A673 (cell line): ENCODE data around the gene BAIAP2. TPM values are rescaled to one million over a fixed set of nuclear protein-coding genes. Genes with fewer than 3 reads are reported as not detected.

Experiments
- BruUV-seq: library from RNA; stranded (reverse); fragments of 400-500 nt; replicated peaks from 2 replicates; lab custom pipeline; 2021; lab: Mats Ljungman, UMichigan
- CTCF ChIA-PET: fragments of 300-600 bp; sonication (Branson Sonifier 250); formaldehyde crosslinking; loops from one replicate; lab custom pipeline; 2022; ENCODE audit warnings: antibody characterized with exemption; lab: Charles Lee
- POLR2A ChIA-PET: fragments of 300-600 bp; sonication (Branson Sonifier 250); formaldehyde crosslinking; loops from one replicate; lab custom pipeline; 2022; ENCODE audit warnings: antibody characterized with exemption; ENCODE audit not compliant: low non-redundant PET; lab: Charles Lee
- DNase-seq: peaks from one replicate; pipeline ENCODE4 v3.0.0-alpha.2; 2015; ENCODE audit warnings: low spot score
- H3K27ac ChIP-seq: fragments of 200-600 bp; sonication (generic); 2 replicates; pipeline ENCODE4 v1.5.1; 2016; ENCODE audit warnings: mixed run types, low read depth, mild to moderate bottlenecking, mixed read lengths, antibody characterized with exemption, low read length; ENCODE audit not compliant: poor library complexity, severe bottlenecking
- H3K27me3 ChIP-seq: fragments of 200-600 bp; sonication (generic); replicated peaks from 2 replicates; pipeline ENCODE4 v1.6.1; 2017; ENCODE audit warnings: mixed run types, low read depth, mild to moderate bottlenecking, mixed read lengths, antibody characterized with exemption, low read length; ENCODE audit not compliant: insufficient read depth, poor library complexity
- H3K36me3 ChIP-seq: fragments of 200-600 bp; sonication (generic); 2 replicates; pipeline ENCODE4 v1.6.1; 2016; ENCODE audit warnings: mixed run types, mild to moderate bottlenecking, mixed read lengths, antibody characterized with exemption, low read length; ENCODE audit not compliant: insufficient read depth, poor library complexity, severe bottlenecking
- H3K4me1 ChIP-seq: fragments of 200-600 bp; sonication (generic); 2 replicates; pipeline ENCODE4 v1.6.1; 2017; ENCODE audit warnings: mixed run types, mild to moderate bottlenecking, mixed read lengths, antibody characterized with exemption, low read length; ENCODE audit not compliant: insufficient read depth, poor library complexity, severe bottlenecking
- H3K4me3 ChIP-seq: fragments of 200-600 bp; sonication (generic); 2 replicates; pipeline ENCODE4 v1.5.1; 2016; ENCODE audit warnings: low read depth, mixed run types, mild to moderate bottlenecking, mixed read lengths, low read length; ENCODE audit not compliant: poor library complexity, severe bottlenecking
- H3K9me3 ChIP-seq: fragments of 200-600 bp; sonication (generic); 2 replicates; pipeline ENCODE4 v1.6.1; 2016; ENCODE audit warnings: mixed run types, low read depth, mild to moderate bottlenecking, mixed read lengths, antibody characterized with exemption, low read length; ENCODE audit not compliant: poor library complexity, severe bottlenecking
- CTCF ChIP-seq: fragments of 300-800, 200-600 bp; sonication (generic); conservative IDR thresholded peaks from 2 replicates; pipeline ENCODE4 v1.5.1; 2017; ENCODE audit warnings: low read depth, mild to moderate bottlenecking, antibody characterized with exemption, low read length, moderate library complexity, mixed read lengths
- EZH2 ChIP-seq: fragments of 200-600 bp; sonication (generic); IDR thresholded peaks from 2 replicates; pipeline ENCODE4 v1.6.1; 2017; ENCODE audit warnings: borderline replicate concordance, low read depth, mild to moderate bottlenecking, mixed read lengths, antibody characterized with exemption, low read length; ENCODE audit not compliant: poor library complexity, severe bottlenecking
- intact Hi-C: fragments of 100-400 bp; cut with micrococcal nuclease; formaldehyde crosslinking; loops from one replicate; pipeline ENCODE4 v1.10.0; 2022; ENCODE audit not compliant: unreplicated experiment
- total RNA-seq: library from RNA; stranded (reverse); gene quantifications from 2 replicates; pipeline ENCODE4 v1.2.3, GENCODE V29; 2021

BAIAP2 gene
- total RNA-seq, 1 experiment from 2014 or later = 51.6 TPM

- H3K36me3 ChIP-seq = peaks cover 7% of the 10 kb centered on the region
- peak; percentile 83 for DNase-seq
- no peak overlapping the region for H3K27ac ChIP-seq
- BruUV-seq = no TSS peak
- TF ChIP-seq CTCF (peak; percentile 100), EZH2 (no peak)
- no peaks in the 10 kb centered on the region for H3K27me3 ChIP-seq
- POLR2A ChIA-PET = no interaction called here
- intact Hi-C loops = loop anchor here (2.0 kb wide), 2 partner anchors 77 to 111 kb away; partner anchors contain the start of gene CHMP6
- H3K4me3 ChIP-seq = no peak overlapping the region
- CTCF ChIA-PET = interaction anchor here (0.6 to 1.0 kb wide), 5 partner anchors 26 to 333 kb away, joined by 3 to 5 read pairs (median 3); no protein-coding TSS in a partner anchor
- H3K4me1 ChIP-seq = peaks cover 15% of the 10 kb centered on the region
- H3K9me3 ChIP-seq = no peaks in the 10 kb centered on the region
Observed at GRCh38 chr17:81101614-81102306, 66.8 kb downstream of the BAIAP2 start.

GRCh38 chr17:81102352-81102751 lies 67.4 kb downstream of the BAIAP2 start:
- TF ChIP-seq EZH2 (no peak), CTCF (no peak)
- ChIA-PET POLR2A (no interaction called here), CTCF (interaction anchor here (0.6 to 1.1 kb wide), 3 partner anchors 79 to 675 kb away, joined by 3 read pairs; no protein-coding TSS in a partner anchor)
- Histone ChIP-seq H3K4me3 (no peak overlapping the region), H3K36me3 (peaks cover 7% of the 10 kb centered on the region), H3K27me3 (no peaks in the 10 kb centered on the region), H3K9me3 (no peaks in the 10 kb centered on the region), H3K4me1 (peaks cover 9% of the 10 kb centered on the region), H3K27ac (no peak overlapping the region)
- intact Hi-C loops = no loop called here
- no peak for DNase-seq
- BruUV-seq = no TSS peak

- Histone ChIP-seq H3K36me3 (peaks cover 7% of the 10 kb centered on the region), H3K27me3 (no peaks in the 10 kb centered on the region), H3K9me3 (no peaks in the 10 kb centered on the region), H3K27ac (no peak overlapping the region), H3K4me1 (peaks cover 4% of the 10 kb centered on the region), H3K4me3 (no peak overlapping the region)
- BruUV-seq = no TSS peak
- no peak for DNase-seq
- no peak for TF ChIP-seq CTCF
- ChIA-PET CTCF (interaction anchor here (0.6 to 1.1 kb wide), 2 partner anchors 79 to 676 kb away, joined by 3 read pairs; no protein-coding TSS in a partner anchor), POLR2A (no interaction called here)
- intact Hi-C loops = no loop called here
Observed at GRCh38 chr17:81102869-81103268, 67.9 kb downstream of the BAIAP2 start.
